NCI-H2029 (cell line): Measurements from ENCODE around the gene NPAS3.

Experiments used
- DNase-seq: peaks from one replicate; lab custom pipeline; 2025; lab: John Stamatoyannopoulos, UW

NPAS3 gene

GRCh38 chr14:33480887-33481184 is 542.2 kb downstream of the NPAS3 start:
- DNase-seq: no peak

DNA sequence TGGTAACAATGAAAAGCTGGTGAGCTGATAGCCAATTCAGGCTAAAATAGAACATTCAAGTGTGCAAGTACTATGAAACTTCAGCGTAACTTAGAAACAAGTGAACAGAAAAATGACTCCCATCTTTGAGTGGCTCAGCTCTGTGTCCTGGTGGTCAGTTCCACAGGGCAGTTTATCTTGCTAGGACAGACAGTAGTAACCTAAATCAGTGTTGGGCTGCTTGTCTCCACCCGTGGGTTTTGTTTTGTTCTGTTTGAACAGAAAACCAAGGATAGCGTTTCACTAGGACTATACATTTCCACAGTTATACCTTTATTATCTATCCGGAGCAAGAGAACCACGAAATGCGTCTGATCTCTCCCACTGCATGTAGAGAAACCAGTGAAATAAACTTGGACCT is 544.4 kb downstream of the NPAS3 start:
- DNase-seq: no peak

DNA sequence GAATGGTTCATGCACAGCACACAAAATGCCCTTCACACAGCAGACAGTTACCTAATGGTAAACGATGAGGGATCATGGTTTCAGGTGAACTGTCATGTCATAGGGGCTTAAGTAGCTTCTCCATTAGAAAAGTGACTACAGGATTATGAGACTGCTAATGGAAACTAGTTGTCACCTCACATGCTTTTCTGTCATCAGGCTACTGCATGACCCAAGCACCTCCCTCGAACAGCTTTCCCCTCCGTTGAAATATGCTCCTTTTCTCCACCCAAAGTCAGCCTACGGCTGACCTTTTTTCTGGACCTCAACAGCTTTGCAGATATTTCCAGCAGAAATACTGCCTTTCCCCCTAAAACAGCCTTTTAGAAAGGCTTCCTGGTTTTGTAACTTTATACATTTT is 544.9 kb downstream of the NPAS3 start:
- DNase-seq: no peak

DNA sequence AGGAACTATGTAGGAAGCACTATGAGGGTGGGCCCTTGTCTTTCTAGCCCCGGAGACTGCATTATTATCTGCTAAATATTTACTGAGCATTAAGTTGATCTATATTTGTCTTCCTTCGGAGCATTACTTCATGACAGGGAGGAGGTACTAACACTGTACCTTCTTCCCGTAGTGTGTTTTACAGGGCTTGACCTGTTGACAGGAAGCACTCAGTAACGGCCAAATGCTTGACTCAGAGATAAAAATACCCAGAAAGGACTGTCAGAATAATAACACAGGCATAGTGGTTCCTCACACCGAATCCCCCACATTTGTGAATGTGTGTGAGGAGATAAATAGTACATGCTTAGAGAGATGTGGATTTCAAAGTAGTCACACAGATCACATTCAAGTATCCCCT is 545.6 kb downstream of the NPAS3 start:
- peak; percentile 37 for DNase-seq

GRCh38 chr14:33486332-33486890 is 547.7 kb downstream of the NPAS3 start:
- no peak for DNase-seq

DNA sequence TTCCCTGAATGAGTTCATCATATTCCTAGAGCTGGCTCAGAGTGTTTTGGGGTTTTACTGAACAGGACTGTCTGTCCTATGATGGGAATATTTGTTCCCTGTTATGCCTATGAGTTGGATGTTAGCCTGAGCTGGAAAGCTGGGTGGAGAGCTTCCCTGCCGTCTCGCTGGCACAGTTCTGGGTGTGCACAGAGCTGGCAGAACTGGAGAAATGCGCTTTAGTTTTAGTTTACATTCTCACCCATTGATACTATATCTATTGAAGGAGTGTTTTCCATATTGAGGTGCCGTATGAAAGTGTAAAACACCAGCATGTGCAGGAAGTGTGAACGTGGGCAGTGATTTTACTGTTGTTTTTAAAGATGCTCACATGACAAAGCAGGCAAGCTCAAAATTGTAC is 549.9 kb downstream of the NPAS3 start:
- DNase-seq: no peak

DNA sequence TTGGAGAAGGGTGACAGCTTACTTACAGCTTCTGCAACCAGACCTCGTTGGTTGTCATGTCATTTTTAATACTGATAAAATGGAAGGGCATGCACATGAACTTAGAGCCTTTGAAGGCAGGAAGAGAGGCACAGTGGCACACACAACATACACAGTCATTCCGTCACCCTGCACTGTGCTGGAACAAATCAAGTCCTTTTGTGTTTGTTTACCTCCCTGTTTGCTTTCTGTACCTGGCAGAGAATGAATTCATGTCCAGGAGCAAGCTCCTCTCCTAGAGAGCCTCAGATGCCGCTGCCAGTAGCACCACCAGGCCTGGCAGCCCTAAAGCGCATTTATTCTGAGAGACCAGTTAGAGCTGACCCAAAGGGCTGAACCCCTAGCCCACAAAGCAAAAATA is 551.9 kb downstream of the NPAS3 start:
- peak; percentile 85 for DNase-seq

DNA sequence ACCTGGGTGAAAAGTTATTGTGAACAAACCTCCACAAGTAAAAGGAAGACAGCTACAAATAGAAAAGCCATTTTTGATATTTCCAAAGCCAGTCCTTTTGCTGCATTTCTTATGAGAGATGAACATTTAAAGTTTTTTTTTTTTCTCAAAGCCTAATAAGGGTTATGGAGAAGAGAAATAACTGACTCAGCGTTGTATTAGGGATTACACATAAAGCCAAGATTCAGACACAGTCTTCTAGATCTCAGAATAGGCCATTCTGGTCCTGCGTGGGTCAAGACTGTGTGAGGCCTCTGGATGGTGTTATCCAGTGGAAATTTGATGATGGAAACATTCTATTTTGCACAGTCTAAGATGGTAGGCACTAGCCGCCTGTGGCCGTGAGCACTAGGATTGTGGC is 552.4 kb downstream of the NPAS3 start:
- no peak for DNase-seq

GRCh38 chr14:33492491-33492890 is 553.8 kb downstream of the NPAS3 start:
- DNase-seq: no peak

- DNase-seq: no peak
These were observed 554.6 kb downstream of the NPAS3 start for GRCh38 chr14:33493266-33493665.

- no peak for DNase-seq
These were observed 555.3 kb downstream of the NPAS3 start for GRCh38 chr14:33493990-33494389.

DNA sequence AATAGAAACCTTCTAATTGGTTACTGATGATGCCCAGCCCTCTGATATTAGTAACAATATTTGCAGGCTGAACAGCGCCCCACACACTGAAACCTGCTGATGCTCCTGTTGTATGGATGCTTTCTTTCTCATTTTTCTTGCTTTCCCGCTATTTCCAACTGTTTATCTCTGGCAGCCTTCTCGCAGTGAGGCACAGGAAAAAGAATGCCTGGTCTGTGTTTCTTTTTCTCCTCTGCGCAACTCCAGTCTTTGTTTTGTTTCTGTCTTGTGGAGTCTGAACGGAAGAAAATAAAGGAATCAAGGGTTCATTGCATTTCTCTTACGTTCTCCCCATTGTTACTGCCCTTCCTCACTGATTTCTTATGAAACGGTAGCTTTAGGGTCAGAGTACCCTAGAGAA is 561.0 kb downstream of the NPAS3 start:
- no peak for DNase-seq

- DNase-seq: no peak
These were observed 565.8 kb downstream of the NPAS3 start for GRCh38 chr14:33504246-33505099.

DNA sequence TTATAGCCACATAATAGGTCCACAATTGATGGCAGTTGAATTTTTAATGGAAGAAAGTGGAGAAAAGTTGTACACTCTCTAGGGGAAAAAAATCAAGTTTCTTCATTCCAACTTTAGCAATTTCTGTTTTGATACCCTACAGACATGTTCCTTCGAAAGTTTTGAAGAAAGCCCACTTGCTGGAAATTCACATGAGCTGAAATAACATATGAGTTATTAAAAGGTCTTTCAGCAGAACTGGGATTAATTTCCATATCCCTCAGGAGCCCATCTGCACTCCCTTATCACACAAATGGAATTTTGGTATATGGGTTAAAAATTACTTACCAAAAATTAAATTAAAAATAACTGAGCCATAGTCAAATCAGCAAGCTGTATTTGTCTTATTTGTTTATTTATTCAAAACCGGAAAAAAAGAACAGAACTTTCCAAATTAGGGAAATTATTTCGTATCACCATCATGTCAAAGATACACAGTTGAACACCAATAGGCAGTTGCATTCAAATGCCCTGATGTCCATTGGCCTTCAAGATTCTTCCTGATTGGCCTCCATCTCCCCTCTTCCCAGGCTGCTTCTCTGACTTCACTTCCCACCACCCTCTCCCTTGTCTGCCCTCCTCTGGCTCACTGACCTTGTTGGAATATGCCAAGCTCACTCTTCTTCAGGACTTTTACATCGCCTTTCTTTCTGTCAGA is 566.7 kb downstream of the NPAS3 start:
- DNase-seq: no peak

DNA sequence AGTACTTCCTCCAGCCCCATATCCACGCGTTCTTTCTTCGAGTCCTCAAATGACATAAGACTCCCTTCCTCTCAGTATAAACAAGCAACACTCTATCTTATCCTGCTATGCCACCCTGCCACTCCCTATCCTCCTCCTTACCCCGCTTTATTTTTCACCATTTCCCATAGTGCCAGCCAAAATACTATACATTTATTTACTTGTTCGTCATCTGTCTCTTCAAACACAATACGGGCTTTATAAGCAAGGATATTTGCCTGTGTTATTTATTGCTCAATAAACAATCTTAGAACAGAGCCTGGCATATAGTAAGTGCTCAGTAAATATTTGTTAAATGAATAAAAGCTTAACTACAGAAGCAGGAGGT is 567.3 kb downstream of the NPAS3 start:
- DNase-seq: peak; percentile 77

DNA sequence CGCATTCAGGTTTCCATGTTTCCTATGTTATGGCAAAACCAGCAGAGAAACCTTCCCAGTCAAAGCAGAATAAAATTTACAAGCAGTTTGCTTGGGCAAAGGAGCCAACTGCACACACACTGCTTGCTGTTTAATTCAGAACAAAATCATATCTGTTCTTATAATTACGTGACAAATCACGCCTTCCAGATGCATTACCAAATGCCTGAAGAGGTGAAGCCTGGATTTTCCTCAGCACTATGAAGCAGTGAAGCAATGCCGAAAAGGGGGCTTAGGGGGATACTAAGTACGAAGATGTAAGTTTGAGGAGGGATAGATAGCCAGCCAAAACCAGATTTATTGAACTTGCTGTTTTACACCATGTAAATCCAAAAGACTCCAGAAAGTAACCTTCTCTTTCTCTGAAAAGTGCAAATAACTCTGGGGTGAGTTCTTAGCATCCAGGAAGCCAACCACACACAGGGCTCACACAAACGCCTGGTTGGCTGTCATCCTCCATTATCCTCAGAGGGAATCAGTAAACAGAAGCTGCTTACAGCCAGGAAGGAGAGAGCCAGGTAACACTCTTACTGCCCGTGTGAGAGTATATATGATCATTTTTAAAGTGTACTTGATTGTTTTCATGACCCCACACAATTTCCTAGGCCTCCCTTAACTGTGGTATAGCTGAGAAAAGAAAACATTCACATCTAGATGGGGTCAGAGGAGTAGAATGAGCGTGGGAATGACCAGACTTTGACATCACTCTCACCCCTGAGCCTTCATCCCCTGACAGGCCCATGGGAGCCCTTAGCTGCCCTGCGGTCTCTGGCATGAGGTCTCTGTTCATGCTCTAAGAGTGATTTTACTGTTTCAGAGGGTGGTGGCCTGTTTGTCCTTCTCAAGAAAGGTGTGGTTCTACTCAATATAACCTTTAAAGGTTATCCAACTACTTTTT is 569.7 kb downstream of the NPAS3 start:
- no peak for DNase-seq

DNA sequence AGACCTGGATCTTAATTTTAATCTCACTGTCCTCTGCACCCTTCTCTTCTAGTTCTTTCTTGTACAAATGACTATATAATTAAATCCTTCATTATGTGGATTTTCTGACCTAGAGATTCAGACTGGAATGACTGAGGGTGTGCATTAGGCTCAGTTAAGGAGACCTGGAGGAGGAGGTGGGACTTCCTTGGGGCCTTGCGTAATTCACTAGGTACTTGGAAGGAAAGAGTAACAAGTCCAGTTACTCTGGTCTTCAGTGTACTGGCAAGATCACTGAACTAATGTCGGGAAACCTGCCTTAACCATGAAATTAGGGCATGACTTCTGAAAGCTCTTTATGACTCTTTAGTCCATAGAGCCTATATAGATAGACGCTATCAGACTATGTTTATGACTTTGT is 570.8 kb downstream of the NPAS3 start:
- DNase-seq: no peak

- no peak for DNase-seq
These were observed 571.4 kb downstream of the NPAS3 start for GRCh38 chr14:33510063-33510481.

GRCh38 chr14:33510991-33511390 is 572.3 kb downstream of the NPAS3 start:
- DNase-seq: no peak

GRCh38 chr14:33511851-33512640 is 573.4 kb downstream of the NPAS3 start:
- DNase-seq: no peak

GRCh38 chr14:33515441-33515840 is 576.8 kb downstream of the NPAS3 start:
- no peak for DNase-seq

- no peak for DNase-seq
These were observed 577.2 kb downstream of the NPAS3 start for GRCh38 chr14:33515899-33516298.
